ENCODE measurements around the gene TTC38.

Gene TTC38

GRCh38 chr22:46267431-46268279 is at the start of gene TTC38:
Gene TTC38, plus strand, starts transcription at chr22:46268008. Its CDS starts 32 bp downstream, at chr22:46268040.
- Mint-ChIP-seq H3K27me3 (peaks cover 31 to 36% of the 10 kb centered on the region in 2 donors), H3K27ac (peak within 1 kb of the TSS; percentile 79), H3K9me3 (peaks cover 0 to 8% of the 10 kb centered on the region in 2 donors), H3K4me3 (peak within 1 kb of the TSS; percentile 90 to 91), H3K4me1 (peaks cover 12 to 24% of the 10 kb centered on the region in 2 donors), H3K36me3 (peaks cover 5 to 13% of the 10 kb centered on the region in 2 donors)
- peak; percentile 34 for DNase-seq
- ATAC-seq (replicated peaks) = peak; percentile 90 to 92

GRCh38 chr22:46219636-46220035 is 48.2 kb upstream of the TTC38 start:
- no peak overlapping the region for H3K27ac Mint-ChIP-seq
- DNase-seq (no peak), ATAC-seq (replicated peaks) (no peak)
- H3K9me3 Mint-ChIP-seq = no peaks in the 10 kb centered on the region
- no peaks in the 10 kb centered on the region for H3K27me3 Mint-ChIP-seq
- peaks cover 8 to 16% of the 10 kb centered on the region in 2 donors for H3K4me1 Mint-ChIP-seq
- H3K36me3 Mint-ChIP-seq = peaks cover 43 to 52% of the 10 kb centered on the region in 2 donors
- H3K4me3 Mint-ChIP-seq = no peak overlapping the region

- ATAC-seq (replicated peaks) (peak; percentile 98), DNase-seq (peak; percentile 54)
- Mint-ChIP-seq H3K27ac (peak overlapping the region; percentile 94), H3K4me3 (peak overlapping the region in 1 of 2 donors; percentile 0), H3K36me3 (peaks cover 49 to 51% of the 10 kb centered on the region in 2 donors), H3K4me1 (peaks cover 11 to 16% of the 10 kb centered on the region in 2 donors), H3K27me3 (no peaks in the 10 kb centered on the region), H3K9me3 (peaks cover 0 to 2% of the 10 kb centered on the region in 2 donors)
Measured at GRCh38 chr22:46220921-46221320, 46.9 kb upstream of the TTC38 start.

GRCh38 chr22:46224044-46224897 is 43.5 kb upstream of the TTC38 start:
- no peak for ATAC-seq (replicated peaks)
- Mint-ChIP-seq H3K9me3 (peaks cover 0 to 2% of the 10 kb centered on the region in 2 donors), H3K27ac (no peak overlapping the region), H3K27me3 (no peaks in the 10 kb centered on the region), H3K4me1 (peaks cover 11 to 16% of the 10 kb centered on the region in 2 donors), H3K4me3 (no peak overlapping the region), H3K36me3 (peaks cover 29 to 30% of the 10 kb centered on the region in 2 donors)
- DNase-seq = no peak

- peaks cover 0 to 2% of the 10 kb centered on the region in 2 donors for H3K9me3 Mint-ChIP-seq
- H3K4me3 Mint-ChIP-seq = no peak overlapping the region
- peaks cover 24 to 25% of the 10 kb centered on the region in 2 donors for H3K36me3 Mint-ChIP-seq
- no peak overlapping the region for H3K27ac Mint-ChIP-seq
- no peak for ATAC-seq (replicated peaks)
- H3K4me1 Mint-ChIP-seq = peaks cover 7 to 12% of the 10 kb centered on the region in 2 donors
- no peak for DNase-seq
- H3K27me3 Mint-ChIP-seq = no peaks in the 10 kb centered on the region
Measured at GRCh38 chr22:46224898-46225290, 42.9 kb upstream of the TTC38 start.

- peaks cover 21 to 29% of the 10 kb centered on the region in 2 donors for H3K36me3 Mint-ChIP-seq
- peaks cover 7 to 9% of the 10 kb centered on the region in 2 donors for H3K4me1 Mint-ChIP-seq
- ATAC-seq (replicated peaks) = no peak
- no peaks in the 10 kb centered on the region for H3K27me3 Mint-ChIP-seq
- no peak for DNase-seq
- H3K4me3 Mint-ChIP-seq = no peak overlapping the region
- H3K27ac Mint-ChIP-seq = no peak overlapping the region
- peaks cover 0 to 2% of the 10 kb centered on the region in 2 donors for H3K9me3 Mint-ChIP-seq
Measured at GRCh38 chr22:46225631-46226030, 42.2 kb upstream of the TTC38 start.

GRCh38 chr22:46226577-46226976 is 41.2 kb upstream of the TTC38 start:
- ATAC-seq (replicated peaks) = no peak
- H3K4me1 Mint-ChIP-seq = peaks cover 0 to 3% of the 10 kb centered on the region in 2 donors
- H3K9me3 Mint-ChIP-seq = peaks cover 0 to 2% of the 10 kb centered on the region in 2 donors
- no peaks in the 10 kb centered on the region for H3K27me3 Mint-ChIP-seq
- peaks cover 17 to 23% of the 10 kb centered on the region in 2 donors for H3K36me3 Mint-ChIP-seq
- no peak for DNase-seq
- H3K4me3 Mint-ChIP-seq = no peak overlapping the region
- H3K27ac Mint-ChIP-seq = no peak overlapping the region

GRCh38 chr22:46229701-46230100 is 38.1 kb upstream of the TTC38 start:
- Mint-ChIP-seq H3K4me3 (no peak overlapping the region), H3K27ac (no peak overlapping the region), H3K36me3 (peaks cover 19% of the 10 kb centered on the region in 2 donors), H3K27me3 (no peaks in the 10 kb centered on the region), H3K4me1 (peaks cover 5% of the 10 kb centered on the region in 2 donors), H3K9me3 (peaks cover 0 to 2% of the 10 kb centered on the region in 2 donors)
- no peak for DNase-seq
- ATAC-seq (replicated peaks) = no peak

GRCh38 chr22:46230262-46230901 is 37.4 kb upstream of the TTC38 start:
- DNase-seq (no peak), ATAC-seq (replicated peaks) (no peak)
- no peak overlapping the region for H3K27ac Mint-ChIP-seq
- H3K36me3 Mint-ChIP-seq = peaks cover 17% of the 10 kb centered on the region in 2 donors
- H3K9me3 Mint-ChIP-seq = peaks cover 0 to 2% of the 10 kb centered on the region in 2 donors
- no peaks in the 10 kb centered on the region for H3K27me3 Mint-ChIP-seq
- no peak overlapping the region for H3K4me3 Mint-ChIP-seq
- H3K4me1 Mint-ChIP-seq = peaks cover 5% of the 10 kb centered on the region in 2 donors

- H3K4me3 Mint-ChIP-seq = no peak overlapping the region
- peaks cover 3 to 5% of the 10 kb centered on the region in 2 donors for H3K4me1 Mint-ChIP-seq
- H3K36me3 Mint-ChIP-seq = peaks cover 9 to 18% of the 10 kb centered on the region in 2 donors
- no peak for DNase-seq
- ATAC-seq (replicated peaks) = peak; percentile 87 to 88
- H3K27me3 Mint-ChIP-seq = no peaks in the 10 kb centered on the region
- no peaks in the 10 kb centered on the region for H3K9me3 Mint-ChIP-seq
- no peak overlapping the region for H3K27ac Mint-ChIP-seq
Measured at GRCh38 chr22:46233231-46233630, 34.6 kb upstream of the TTC38 start.

GRCh38 chr22:46234969-46235368 is 32.8 kb upstream of the TTC38 start:
- no peaks in the 10 kb centered on the region for H3K27me3 Mint-ChIP-seq
- peaks cover 8 to 18% of the 10 kb centered on the region in 2 donors for H3K4me1 Mint-ChIP-seq
- no peaks in the 10 kb centered on the region for H3K9me3 Mint-ChIP-seq
- DNase-seq (no peak), ATAC-seq (replicated peaks) (no peak)
- no peak overlapping the region for H3K27ac Mint-ChIP-seq
- peaks cover 11 to 21% of the 10 kb centered on the region in 2 donors for H3K36me3 Mint-ChIP-seq
- H3K4me3 Mint-ChIP-seq = no peak overlapping the region

GRCh38 chr22:46237453-46238124 is 30.2 kb upstream of the TTC38 start:
- Mint-ChIP-seq H3K27ac (no peak overlapping the region), H3K4me1 (peaks cover 14 to 28% of the 10 kb centered on the region in 2 donors), H3K36me3 (peaks cover 7 to 15% of the 10 kb centered on the region in 2 donors), H3K4me3 (no peak overlapping the region), H3K27me3 (no peaks in the 10 kb centered on the region), H3K9me3 (no peaks in the 10 kb centered on the region)
- ATAC-seq (replicated peaks) (no peak), DNase-seq (no peak)

GRCh38 chr22:46238541-46238940 is 29.3 kb upstream of the TTC38 start:
- DNase-seq = no peak
- Mint-ChIP-seq H3K36me3 (peaks cover 7 to 23% of the 10 kb centered on the region in 2 donors), H3K4me1 (peaks cover 11 to 22% of the 10 kb centered on the region in 2 donors), H3K27ac (peak overlapping the region; percentile 47), H3K4me3 (no peak overlapping the region), H3K27me3 (no peaks in the 10 kb centered on the region), H3K9me3 (no peaks in the 10 kb centered on the region)
- no peak for ATAC-seq (replicated peaks)

Measured in stimulated activated naive B cell treated with anti-CD40 and anti-IgM and Interleukin-4, amounts not matched to agents 10 μg/mL and 1 μg/mL and 100 μg/mL, for 72 hours (primary cell).